CD4-positive, alpha-beta T cell treated with Interleukin-17A for 1 hour (primary cell): ENCODE results near the gene ERN1.

Experiments
- DNase-seq: peaks from one replicate; pipeline ENCODE4 v3.0.0-alpha.2; 2020

The ERN1 gene

DNA sequence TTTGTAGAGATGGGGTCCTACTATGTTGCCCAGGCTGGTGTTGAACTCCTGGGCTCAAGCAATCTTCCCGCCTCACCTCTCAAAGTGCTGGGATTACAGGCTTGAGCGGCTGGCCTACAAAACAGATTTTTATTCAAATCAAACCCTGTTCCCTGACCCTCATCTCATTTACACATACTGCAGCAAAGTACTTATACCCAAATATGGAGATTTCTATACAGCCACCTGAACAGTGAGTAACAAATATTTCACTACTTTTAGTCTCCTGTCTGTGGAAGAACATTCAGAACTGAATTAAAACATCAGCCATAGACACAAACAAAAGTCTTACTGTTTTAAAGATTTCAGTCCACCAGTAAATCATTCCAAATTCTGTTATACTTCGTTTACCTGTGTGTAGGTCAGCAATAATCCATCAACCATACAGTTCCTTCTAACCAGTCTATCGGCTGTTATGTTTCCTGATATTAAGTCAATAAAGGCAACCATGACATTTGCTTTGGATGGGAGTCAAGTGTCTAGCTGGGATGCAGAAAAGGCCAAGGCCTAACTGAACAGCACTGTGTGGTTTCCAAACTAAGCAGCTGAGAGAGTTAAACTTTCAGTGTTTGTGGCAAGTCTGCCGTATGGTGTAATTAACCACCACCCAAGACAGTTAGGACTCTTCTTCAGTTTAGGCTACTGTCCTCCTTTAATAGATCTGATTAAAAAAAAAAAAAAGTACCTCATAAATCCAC, 22.3 kb downstream of the ERN1 start:
- DNase-seq: no peak

DNA sequence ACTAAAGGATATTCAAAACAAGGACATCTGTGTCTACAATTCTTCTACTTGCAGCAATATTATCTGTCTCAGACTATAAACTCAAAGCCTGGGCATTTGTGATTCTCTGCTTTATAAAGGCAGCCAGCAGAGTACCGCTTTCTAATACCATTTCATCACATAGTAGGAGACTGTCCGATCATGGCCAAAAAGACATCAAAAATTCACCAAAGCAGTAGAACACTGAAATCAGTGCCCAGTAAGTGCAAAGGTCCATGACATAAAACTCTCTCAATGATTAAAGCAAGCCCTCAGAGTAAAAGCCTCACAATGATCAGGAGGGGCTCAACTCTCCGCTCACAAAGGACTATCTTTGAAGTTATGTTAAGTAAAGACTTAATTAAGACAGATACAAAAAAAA, 23.0 kb downstream of the ERN1 start:
- no peak for DNase-seq

GRCh38 chr17:64103391-64104364, 26.3 kb downstream of the ERN1 start:
- DNase-seq: no peak

DNA sequence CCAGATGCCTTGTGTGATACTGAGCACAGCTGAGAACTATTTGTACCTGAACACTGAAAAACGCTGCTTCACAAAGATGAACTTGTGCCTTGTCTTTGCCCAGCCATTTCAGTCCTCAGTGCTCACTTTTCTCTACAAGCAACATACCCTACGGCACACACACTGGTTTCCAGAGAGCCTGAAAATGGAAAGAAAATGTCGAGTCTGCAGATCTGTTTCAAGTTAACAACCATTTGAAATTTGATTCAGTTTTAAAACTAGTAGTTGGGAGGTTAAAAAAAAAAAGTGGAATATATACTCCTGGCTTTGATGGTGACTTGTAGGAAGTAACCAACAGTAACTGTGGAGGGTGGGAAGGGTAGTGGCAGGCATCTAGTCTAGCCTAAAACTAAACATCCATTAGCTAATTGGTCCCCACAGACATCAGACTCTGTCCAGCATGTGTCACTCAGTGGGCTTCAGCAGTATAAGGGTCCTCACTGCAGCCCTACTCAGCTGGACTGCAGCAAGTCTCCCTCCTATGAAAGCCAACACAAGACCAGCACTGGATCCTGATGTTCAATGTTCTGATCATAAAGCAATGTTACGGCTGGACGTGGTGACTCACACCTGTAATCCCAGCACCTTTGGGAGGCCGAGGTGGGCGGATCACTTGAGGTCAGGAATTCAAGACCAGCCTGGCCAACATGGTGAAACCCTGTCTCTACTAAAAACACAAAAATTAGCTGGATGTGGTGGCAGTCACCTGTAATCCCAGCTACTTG, 27.1 kb downstream of the ERN1 start:
- DNase-seq: no peak

GRCh38 chr17:64099543-64099942, 30.4 kb downstream of the ERN1 start:
- no peak for DNase-seq

GRCh38 chr17:64097196-64097936, 32.6 kb downstream of the ERN1 start:
- no peak for DNase-seq

- DNase-seq: no peak
Measured at GRCh38 chr17:64096037-64096436, 33.9 kb downstream of the ERN1 start.

DNA sequence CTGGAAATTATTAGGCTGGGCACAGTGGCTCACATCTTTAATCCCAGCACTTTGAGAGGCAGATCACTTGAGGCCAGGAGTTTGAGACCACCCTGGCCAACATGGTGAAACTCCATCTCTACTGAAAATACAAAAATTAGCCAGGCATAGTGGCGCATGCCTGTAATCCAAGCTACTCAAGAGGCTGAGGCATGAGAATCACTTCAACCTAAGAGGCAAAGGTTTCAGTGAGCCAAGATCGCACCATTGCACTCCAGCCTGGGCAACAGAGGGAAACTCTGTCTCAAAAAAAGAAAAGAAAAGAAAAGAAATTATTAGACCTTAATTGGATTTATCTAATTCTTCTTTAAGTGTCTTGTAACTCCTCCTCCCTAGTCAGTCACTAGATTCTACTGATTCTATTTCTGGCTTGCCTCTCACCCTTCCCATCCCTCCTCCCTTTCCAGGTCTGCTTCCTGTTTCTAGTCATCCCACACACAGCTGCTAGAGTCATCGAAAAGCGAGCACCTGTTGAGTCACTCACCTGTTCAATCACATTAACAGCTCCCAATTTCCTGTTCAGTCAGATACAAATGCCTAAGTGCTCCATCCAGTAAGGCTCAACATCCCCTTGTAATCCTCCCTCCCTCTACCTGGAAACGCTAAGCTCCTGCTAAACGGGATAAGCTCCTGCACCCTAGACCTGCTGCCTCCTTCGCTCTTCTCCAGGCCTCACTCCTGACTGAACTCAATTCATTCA, 34.6 kb downstream of the ERN1 start:
- DNase-seq: no peak

DNA sequence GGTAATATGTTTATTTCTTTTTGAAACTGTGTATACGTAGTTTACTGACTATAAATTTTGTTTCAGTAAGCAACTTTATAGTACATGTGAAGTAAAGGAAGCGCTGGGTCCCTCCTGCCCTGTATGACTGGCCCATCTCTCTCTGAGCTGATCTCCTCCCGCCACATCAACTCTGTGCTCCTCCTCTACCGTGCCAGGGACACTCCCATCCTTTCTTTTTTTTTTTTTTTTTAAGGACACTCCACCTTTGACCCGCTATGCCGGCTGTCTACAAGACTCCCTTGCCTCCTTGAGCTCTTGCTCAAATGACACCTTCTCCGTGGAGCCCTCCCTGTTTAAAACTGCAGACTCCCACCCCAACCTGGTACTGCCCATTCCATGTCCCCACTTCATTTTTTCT, 35.5 kb downstream of the ERN1 start:
- no peak for DNase-seq

- no peak for DNase-seq
Measured at GRCh38 chr17:64092952-64093451, 36.9 kb downstream of the ERN1 start.

GRCh38 chr17:64092113-64092512, 37.8 kb downstream of the ERN1 start:
- no peak for DNase-seq

- DNase-seq: no peak
Measured at GRCh38 chr17:64091571-64091970, 38.4 kb downstream of the ERN1 start.

DNA sequence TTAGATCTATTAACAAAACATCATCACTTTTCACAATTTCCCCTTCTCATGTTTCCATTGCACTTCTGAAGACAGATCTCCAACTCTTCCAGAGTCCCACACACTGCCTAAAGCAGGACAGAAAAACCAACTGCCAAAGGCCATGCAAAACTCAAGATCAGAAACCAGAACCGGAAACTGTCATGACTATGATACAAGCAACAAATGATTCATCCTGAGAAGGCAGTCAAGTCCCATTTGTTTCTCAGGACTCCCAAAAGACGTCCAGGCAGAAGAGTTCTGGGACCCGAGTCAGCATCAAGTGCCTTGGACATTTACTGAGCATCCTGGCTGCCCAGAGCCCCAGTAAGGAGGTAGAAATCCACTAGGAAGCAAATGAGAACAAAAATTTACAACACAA, 38.8 kb downstream of the ERN1 start:
- peak; percentile 34 for DNase-seq

GRCh38 chr17:64090144-64090543, 39.8 kb downstream of the ERN1 start:
- DNase-seq: no peak

GRCh38 chr17:64087252-64088005, 42.5 kb downstream of the ERN1 start:
- no peak for DNase-seq

- no peak for DNase-seq
Measured at GRCh38 chr17:64085650-64086005, 44.3 kb downstream of the ERN1 start.

- no peak for DNase-seq
Measured at GRCh38 chr17:64084940-64085649, 44.8 kb downstream of the ERN1 start.

- DNase-seq: no peak
Measured at GRCh38 chr17:64084086-64084939, 45.6 kb downstream of the ERN1 start.

GRCh38 chr17:64083563-64084085, 46.3 kb downstream of the ERN1 start:
- DNase-seq: no peak
